ENCODE measurements around the gene SFN. TPM values are rescaled to one million over a fixed set of nuclear protein-coding genes. Genes with fewer than 3 reads are reported as not detected.
A peak's percentile ranks its signal among the peaks of the same experiment; 100 is the strongest.

The SFN gene
- total RNA-seq, 4 donors from 2014 or later, result 0.36 to 1.5 TPM; not detected in 2

- Histone ChIP-seq H3K9me3 (no peaks in the 10 kb centered on the region), H3K27me3 (no peaks in the 10 kb centered on the region), H3K27ac (peak overlapping the region; percentile 78 to 83 (median 81)), H3K4me3 (peak overlapping the region; percentile 71 to 94 (median 74)), H3K4me1 (peaks cover 20 to 26% of the 10 kb centered on the region in 2 donors), H3K36me3 (peaks cover 0 to 5% of the 10 kb centered on the region in 2 donors)
- no peak for TF ChIP-seq POLR2A (IDR thresholded peaks at IDR 0.05)
- TF ChIP-seq CTCF (IDR thresholded peaks at IDR 0.05 in 4 of 5, conservative IDR thresholded peaks at IDR 0.05 in 1 of 5), result no peak
- DNase-seq (no peak), ATAC-seq (no peak)
- in situ Hi-C loops (cut with MboI; ENCODE audit: low sequenced_read_pairs in 4 of 4) (no loop called here), intact Hi-C loops (cut with DNase I; ENCODE audit: low total_unique reads) (loop anchor here (2.0 kb wide), 1 partner anchor 37 kb away; no protein-coding TSS in a partner anchor)
These were observed 35.3 kb upstream of the SFN start for GRCh38 chr1:26827663-26828062.

- peaks cover 0 to 14% of the 10 kb centered on the region in 2 donors for H3K36me3 ChIP-seq
- ATAC-seq (no peak), DNase-seq (no peak)
- TF ChIP-seq POLR2A (IDR thresholded peaks at IDR 0.05) (no peak), CTCF (IDR thresholded peaks at IDR 0.05 in 4 of 5, conservative IDR thresholded peaks at IDR 0.05 in 1 of 5) (no peak)
- no peak overlapping the region for H3K4me3 ChIP-seq
- peaks cover 20 to 26% of the 10 kb centered on the region in 2 donors for H3K4me1 ChIP-seq
- in situ Hi-C loops (cut with MboI; ENCODE audit: low sequenced_read_pairs in 4 of 4), result no loop called here
- intact Hi-C loops (cut with DNase I; ENCODE audit: low total_unique reads), result no loop called here
- no peaks in the 10 kb centered on the region for H3K9me3 ChIP-seq
- H3K27ac ChIP-seq, result no peak overlapping the region
- no peaks in the 10 kb centered on the region for H3K27me3 ChIP-seq
These were observed 34.4 kb upstream of the SFN start for GRCh38 chr1:26828411-26828991.

- DNase-seq (no peak), ATAC-seq (no peak)
- in situ Hi-C loops (cut with MboI; ENCODE audit: low sequenced_read_pairs in 4 of 4), result no loop called here
- TF ChIP-seq POLR2A (IDR thresholded peaks at IDR 0.05) (no peak), CTCF (IDR thresholded peaks at IDR 0.05 in 4 of 5, conservative IDR thresholded peaks at IDR 0.05 in 1 of 5) (no peak)
- intact Hi-C loops (cut with DNase I; ENCODE audit: low total_unique reads), result no loop called here
- Histone ChIP-seq H3K9me3 (no peaks in the 10 kb centered on the region), H3K4me1 (peaks cover 20 to 26% of the 10 kb centered on the region in 2 donors), H3K27me3 (no peaks in the 10 kb centered on the region), H3K27ac (no peak overlapping the region), H3K36me3 (peaks cover 0 to 22% of the 10 kb centered on the region in 2 donors), H3K4me3 (no peak overlapping the region)
These were observed 33.6 kb upstream of the SFN start for GRCh38 chr1:26829184-26829911.

GRCh38 chr1:26831059-26831458 lies 31.9 kb upstream of the SFN start:
- no peaks in the 10 kb centered on the region for H3K27me3 ChIP-seq
- in situ Hi-C loops (cut with MboI; ENCODE audit: low sequenced_read_pairs in 4 of 4), result no loop called here
- DNase-seq (no peak), ATAC-seq (no peak)
- intact Hi-C loops (cut with DNase I; ENCODE audit: low total_unique reads), result no loop called here
- H3K36me3 ChIP-seq, result peaks cover 0 to 39% of the 10 kb centered on the region in 2 donors
- no peak overlapping the region for H3K27ac ChIP-seq
- H3K4me3 ChIP-seq, result no peak overlapping the region
- TF ChIP-seq CTCF (IDR thresholded peaks at IDR 0.05 in 4 of 5, conservative IDR thresholded peaks at IDR 0.05 in 1 of 5) (no peak), POLR2A (IDR thresholded peaks at IDR 0.05) (no peak)
- H3K9me3 ChIP-seq, result no peaks in the 10 kb centered on the region
- H3K4me1 ChIP-seq, result peaks cover 20 to 22% of the 10 kb centered on the region in 2 donors
